ENCODE data around the gene SLC34A1. TPM values are rescaled to one million over a fixed set of nuclear protein-coding genes. Genes with fewer than 3 reads are reported as not detected.

The SLC34A1 gene
- total RNA-seq, 1 experiment from 2014 or later = not detected

- no peaks in the 10 kb centered on the region for H3K9me3 Mint-ChIP-seq (ENCODE audit: unreplicated experiment)
- DNase-seq = no peak
- BruUV-seq (replicated peaks) = no TSS peak
- Histone ChIP-seq H3K9me3 (no peaks in the 10 kb centered on the region), H3K4me1 (peaks cover 25% of the 10 kb centered on the region), H3K27me3 (replicated peaks; ENCODE audit: control insufficient read depth, insufficient read depth, low read length) (no peaks in the 10 kb centered on the region), H3K36me3 (ENCODE audit: control insufficient read depth, insufficient read depth, low read length) (no peaks in the 10 kb centered on the region), H3K4me3 (ENCODE audit: low read depth, low read length) (no peak overlapping the region)
- no peak for TF ChIP-seq CTCF (IDR thresholded peaks at IDR 0.05; ENCODE audit: insufficient read depth in 1 of 2, low read depth in 1 of 2, low read length in 1 of 2, severe bottlenecking in 1 of 2, unreplicated experiment in 1 of 2)
- H3K36me3 Mint-ChIP-seq (ENCODE audit: insufficient read depth, unreplicated experiment) = peaks cover 6% of the 10 kb centered on the region
- H3K4me3 Mint-ChIP-seq (ENCODE audit: unreplicated experiment) = no peak overlapping the region
- CTCF ChIA-PET = interaction anchor here (0.6 to 1.5 kb wide), 3 partner anchors 15 to 32 kb away, joined by 3 to 4 read pairs (median 3); no protein-coding TSS in a partner anchor
- peaks cover 22% of the 10 kb centered on the region for H3K4me1 Mint-ChIP-seq (ENCODE audit: low read depth, unreplicated experiment)
- no peaks in the 10 kb centered on the region for H3K27me3 Mint-ChIP-seq (ENCODE audit: insufficient read depth, unreplicated experiment)
- no peak overlapping the region for H3K27ac Mint-ChIP-seq (ENCODE audit: unreplicated experiment)
- intact Hi-C loops (cut with micrococcal nuclease; ENCODE audit: unreplicated experiment) = no loop called here
- POLR2A ChIA-PET = no interaction called here
These were observed 1.5 kb downstream of the SLC34A1 start for GRCh38 chr5:177385720-177386119.

GRCh38 chr5:177386542-177386941 lies 2.3 kb downstream of the SLC34A1 start:
- H3K27ac Mint-ChIP-seq (ENCODE audit: unreplicated experiment) = no peak overlapping the region
- no peak overlapping the region for H3K4me3 Mint-ChIP-seq (ENCODE audit: unreplicated experiment)
- no peak for TF ChIP-seq CTCF (IDR thresholded peaks at IDR 0.05; ENCODE audit: insufficient read depth in 1 of 2, low read depth in 1 of 2, low read length in 1 of 2, severe bottlenecking in 1 of 2, unreplicated experiment in 1 of 2)
- no peaks in the 10 kb centered on the region for H3K27me3 Mint-ChIP-seq (ENCODE audit: insufficient read depth, unreplicated experiment)
- H3K36me3 Mint-ChIP-seq (ENCODE audit: insufficient read depth, unreplicated experiment) = peaks cover 12% of the 10 kb centered on the region
- POLR2A ChIA-PET = no interaction called here
- peaks cover 16% of the 10 kb centered on the region for H3K4me1 Mint-ChIP-seq (ENCODE audit: low read depth, unreplicated experiment)
- H3K9me3 Mint-ChIP-seq (ENCODE audit: unreplicated experiment) = no peaks in the 10 kb centered on the region
- CTCF ChIA-PET = interaction anchor here (0.6 to 0.7 kb wide), 2 partner anchors 16 to 31 kb away, joined by 3 to 4 read pairs; no protein-coding TSS in a partner anchor
- Histone ChIP-seq H3K9me3 (no peaks in the 10 kb centered on the region), H3K36me3 (ENCODE audit: control insufficient read depth, insufficient read depth, low read length) (no peaks in the 10 kb centered on the region), H3K4me1 (peaks cover 22% of the 10 kb centered on the region), H3K4me3 (ENCODE audit: low read depth, low read length) (no peak overlapping the region), H3K27me3 (replicated peaks; ENCODE audit: control insufficient read depth, insufficient read depth, low read length) (no peaks in the 10 kb centered on the region)
- DNase-seq = no peak
- intact Hi-C loops (cut with micrococcal nuclease; ENCODE audit: unreplicated experiment) = no loop called here
- BruUV-seq (replicated peaks) = no TSS peak

GRCh38 chr5:177387405-177387804 lies 3.2 kb downstream of the SLC34A1 start:
- Mint-ChIP-seq H3K4me3 (ENCODE audit: unreplicated experiment) (no peak overlapping the region), H3K9me3 (ENCODE audit: unreplicated experiment) (no peaks in the 10 kb centered on the region), H3K36me3 (ENCODE audit: insufficient read depth, unreplicated experiment) (peaks cover 12% of the 10 kb centered on the region), H3K27me3 (ENCODE audit: insufficient read depth, unreplicated experiment) (no peaks in the 10 kb centered on the region), H3K4me1 (ENCODE audit: low read depth, unreplicated experiment) (peaks cover 16% of the 10 kb centered on the region), H3K27ac (ENCODE audit: unreplicated experiment) (no peak overlapping the region)
- TF ChIP-seq CTCF (IDR thresholded peaks at IDR 0.05; ENCODE audit: insufficient read depth in 1 of 2, low read depth in 1 of 2, low read length in 1 of 2, severe bottlenecking in 1 of 2, unreplicated experiment in 1 of 2) = no peak
- H3K4me1 ChIP-seq = peaks cover 22% of the 10 kb centered on the region
- no peaks in the 10 kb centered on the region for H3K27me3 ChIP-seq (replicated peaks; ENCODE audit: control insufficient read depth, insufficient read depth, low read length)
- H3K36me3 ChIP-seq (ENCODE audit: control insufficient read depth, insufficient read depth, low read length) = no peaks in the 10 kb centered on the region
- CTCF ChIA-PET = interaction anchor here (0.6 to 4.7 kb wide), 3 partner anchors 16 to 67 kb away, joined by 3 to 148 read pairs (median 6); partner anchors contain the start of gene PFN3
- H3K4me3 ChIP-seq (ENCODE audit: low read depth, low read length) = no peak overlapping the region
- POLR2A ChIA-PET = no interaction called here
- intact Hi-C loops (cut with micrococcal nuclease; ENCODE audit: unreplicated experiment) = no loop called here
- H3K9me3 ChIP-seq = no peaks in the 10 kb centered on the region
- DNase-seq = no peak
- no TSS peak for BruUV-seq (replicated peaks)
